ENCODE results near the gene DGUOK. TPM values are rescaled to one million over a fixed set of nuclear protein-coding genes. Genes with fewer than 3 reads are reported as not detected.

Gene DGUOK
- total and polyA plus RNA-seq, 10 of the 15 experiments (the other 5 are each of a cell fraction or from before 2014, with no cell fraction given), result 64.4 to 234 (median 91.4) TPM

DNA sequence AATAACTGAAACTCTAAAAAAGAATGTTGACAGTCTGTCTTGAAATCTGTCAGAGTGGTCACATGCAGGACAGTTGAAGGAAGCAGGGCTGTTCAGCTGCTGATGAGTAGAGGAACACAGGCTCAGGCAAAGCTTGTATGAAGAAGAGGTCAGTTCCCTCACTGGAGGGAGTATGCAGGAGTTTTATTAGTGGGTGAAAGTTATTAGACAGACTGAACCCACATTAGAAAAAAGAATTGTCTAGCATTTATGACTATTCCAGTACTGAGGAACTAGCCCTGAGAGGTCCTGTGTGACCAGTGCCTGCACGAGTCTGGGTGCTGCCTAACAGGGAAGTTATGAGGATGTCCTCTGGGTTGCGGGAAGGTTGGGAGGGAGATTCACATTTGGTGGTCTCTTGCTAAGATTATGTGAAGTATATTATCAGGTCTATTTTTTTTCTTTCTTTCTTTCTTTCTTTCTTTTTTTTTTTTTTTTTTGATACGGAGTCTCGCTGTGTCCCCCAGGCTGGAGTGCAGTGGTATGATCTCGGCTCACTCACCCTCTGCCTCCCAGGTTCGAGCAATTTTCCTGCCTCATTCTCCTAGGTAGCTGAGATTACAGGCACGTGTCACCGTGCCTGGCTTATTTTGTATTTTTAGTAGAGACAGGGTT lies 67.6 kb downstream of the DGUOK start (continued):
- no peak for TF ChIP-seq KAT2A (conservative IDR thresholded peaks at IDR 0.05; ENCODE audit: control insufficient read depth, low read depth, low read length)
- TF ChIP-seq ZBED1 (IDR thresholded peaks at IDR 0.05; ENCODE audit: borderline replicate concordance), result no peak
- TF ChIP-seq, protein P1, sequence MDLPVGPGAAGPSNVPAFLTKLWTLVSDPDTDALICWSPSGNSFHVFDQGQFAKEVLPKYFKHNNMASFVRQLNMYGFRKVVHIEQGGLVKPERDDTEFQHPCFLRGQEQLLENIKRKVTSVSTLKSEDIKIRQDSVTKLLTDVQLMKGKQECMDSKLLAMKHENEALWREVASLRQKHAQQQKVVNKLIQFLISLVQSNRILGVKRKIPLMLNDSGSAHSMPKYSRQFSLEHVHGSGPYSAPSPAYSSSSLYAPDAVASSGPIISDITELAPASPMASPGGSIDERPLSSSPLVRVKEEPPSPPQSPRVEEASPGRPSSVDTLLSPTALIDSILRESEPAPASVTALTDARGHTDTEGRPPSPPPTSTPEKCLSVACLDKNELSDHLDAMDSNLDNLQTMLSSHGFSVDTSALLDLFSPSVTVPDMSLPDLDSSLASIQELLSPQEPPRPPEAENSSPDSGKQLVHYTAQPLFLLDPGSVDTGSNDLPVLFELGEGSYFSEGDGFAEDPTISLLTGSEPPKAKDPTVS (IDR thresholded peaks at IDR 0.05; ENCODE audit: low read depth, low read length), result no peak
- no peak for TF ChIP-seq ETV6 (conservative IDR thresholded peaks at IDR 0.05 in 1 of 2, IDR thresholded peaks at IDR 0.05 in 1 of 2; ENCODE audit: borderline replicate concordance in 1 of 2, low read depth in 1 of 2)
- no peak for TF ChIP-seq WRNIP1 (IDR thresholded peaks at IDR 0.05; ENCODE audit: borderline replicate concordance, low read depth, low read length)
- TF ChIP-seq EED (IDR thresholded peaks at IDR 0.05; ENCODE audit: low read depth), result no peak

DNA sequence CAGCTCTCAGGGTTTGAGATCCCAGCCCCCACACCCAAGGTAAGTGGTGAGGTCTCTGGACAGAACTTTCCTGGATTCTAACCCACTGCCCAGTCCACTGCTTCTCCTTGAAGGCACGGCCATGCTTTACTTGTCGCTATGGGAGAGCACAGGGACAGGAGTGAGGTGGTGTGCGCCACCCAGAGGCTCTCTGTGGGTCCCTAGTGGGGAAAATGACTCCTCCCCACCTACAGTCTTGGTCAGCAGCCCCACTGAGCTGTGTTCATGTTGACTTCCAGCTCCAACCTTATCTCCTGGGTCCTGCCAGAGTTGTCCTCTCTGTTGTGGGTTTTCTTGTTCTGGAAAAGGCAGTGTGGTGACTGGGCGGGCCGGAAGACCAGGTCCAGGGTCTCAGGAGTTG lies 69.1 kb downstream of the DGUOK start:
- ChIA-PET POLR2A (interaction anchor here (0.5 to 2.5 kb wide), 2 partner anchors 8 to 29 kb away, joined by 3 to 7 read pairs; no protein-coding TSS in a partner anchor), RAD21 (ENCODE audit: unreplicated experiment) (interaction anchor here (0.8 to 5.3 kb wide), 15 partner anchors 8 to 395 kb away, joined by 3 to 40 read pairs (median 6); partner anchors contain the start of gene STAMBP), CTCF (interaction anchor here (0.6 to 4.3 kb wide), 36 partner anchors 8 to 402 kb away, joined by 3 to 40 read pairs (median 4); partner anchors contain the start of genes DGUOK and STAMBP), SMC1A (ENCODE audit: uncharacterized antibody, unreplicated experiment) (interaction anchor here (0.6 to 3.7 kb wide), 22 partner anchors 8 to 172 kb away, joined by 3 to 45 read pairs (median 4); partner anchors contain the start of genes BOLA3 and STAMBP)
- no peak for FAIRE-seq
- no peaks in the 10 kb centered on the region for H3K27me3 ChIP-seq (replicated peaks in 1 of 2; ENCODE audit: control insufficient read depth in 2 of 2, insufficient read depth in 2 of 2, low read length in 1 of 2)
- WGBS (ENCODE audit: insufficient coverage, insufficient replicate concordance, low lambda C conversion rate, missing lambda C conversion rate), result 85% methylated on average over 5 of the region's 5 CpGs
- H4K20me1 ChIP-seq (ENCODE audit: control insufficient read depth, insufficient read depth), result peaks cover 29% of the 10 kb centered on the region
- peaks cover 96% of the 10 kb centered on the region for H3K79me2 ChIP-seq (ENCODE audit: control insufficient read depth, insufficient read depth, low read length)
- peaks cover 33% of the 10 kb centered on the region for H3K4me1 ChIP-seq (ENCODE audit: control insufficient read depth, insufficient read depth, low read length)
- in situ Hi-C loops (cut with MboI), result no loop called here
- ATAC-seq, result peak; percentile 76
- intact Hi-C loops (cut with micrococcal nuclease; ENCODE audit: unreplicated experiment), result no loop called here
- H2AFZ ChIP-seq (ENCODE audit: control insufficient read depth, low read depth, low read length), result no peak overlapping the region
- H3K9ac ChIP-seq (ENCODE audit: control insufficient read depth, insufficient read depth, low read length), result no peak overlapping the region
- H3K27ac ChIP-seq (ENCODE audit: control insufficient read depth, insufficient read depth), result no peak overlapping the region
- peaks cover 13 to 28% of the 10 kb centered on the region in 2 experiments for H3K36me3 ChIP-seq (ENCODE audit: control insufficient read depth in 2 of 2, insufficient read depth in 2 of 2, low read length in 1 of 2)
- TF ChIP-seq MXI1 (IDR thresholded peaks at IDR 0.05; ENCODE audit: low read depth, low read length), result peak; percentile 45; the same call in 1 of the 2 replicates
- TF ChIP-seq BRCA1 (IDR thresholded peaks at IDR 0.05; ENCODE audit: low read depth, low read length), result no peak
- TF ChIP-seq SMC3 (IDR thresholded peaks at IDR 0.05; ENCODE audit: borderline replicate concordance, low read length), result peak; percentile 41; the same call in 1 of the 2 replicates
- TF ChIP-seq FOXK2 (IDR thresholded peaks at IDR 0.05), result no peak
- TF ChIP-seq, protein P2, sequence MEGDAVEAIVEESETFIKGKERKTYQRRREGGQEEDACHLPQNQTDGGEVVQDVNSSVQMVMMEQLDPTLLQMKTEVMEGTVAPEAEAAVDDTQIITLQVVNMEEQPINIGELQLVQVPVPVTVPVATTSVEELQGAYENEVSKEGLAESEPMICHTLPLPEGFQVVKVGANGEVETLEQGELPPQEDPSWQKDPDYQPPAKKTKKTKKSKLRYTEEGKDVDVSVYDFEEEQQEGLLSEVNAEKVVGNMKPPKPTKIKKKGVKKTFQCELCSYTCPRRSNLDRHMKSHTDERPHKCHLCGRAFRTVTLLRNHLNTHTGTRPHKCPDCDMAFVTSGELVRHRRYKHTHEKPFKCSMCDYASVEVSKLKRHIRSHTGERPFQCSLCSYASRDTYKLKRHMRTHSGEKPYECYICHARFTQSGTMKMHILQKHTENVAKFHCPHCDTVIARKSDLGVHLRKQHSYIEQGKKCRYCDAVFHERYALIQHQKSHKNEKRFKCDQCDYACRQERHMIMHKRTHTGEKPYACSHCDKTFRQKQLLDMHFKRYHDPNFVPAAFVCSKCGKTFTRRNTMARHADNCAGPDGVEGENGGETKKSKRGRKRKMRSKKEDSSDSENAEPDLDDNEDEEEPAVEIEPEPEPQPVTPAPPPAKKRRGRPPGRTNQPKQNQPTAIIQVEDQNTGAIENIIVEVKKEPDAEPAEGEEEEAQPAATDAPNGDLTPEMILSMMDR (IDR thresholded peaks at IDR 0.05 in 2 of 3, conservative IDR thresholded peaks at IDR 0.05 in 1 of 3; ENCODE audit: control insufficient read depth in 2 of 3, extremely low read depth in 1 of 3, insufficient read depth in 1 of 3, low read depth in 3 of 3, low read length in 3 of 3), result peak; percentile 24 to 55 (median 47); a peak in 4 of 6 replicates
- no peak for TF ChIP-seq RFX5 (IDR thresholded peaks at IDR 0.05; ENCODE audit: low read depth, low read length)
- no peak for TF ChIP-seq DPF2 (IDR thresholded peaks at IDR 0.05)
- 0 out of 2 replicates have a peak, but pooled peaks have one; percentile 26 for TF ChIP-seq SMARCA5 (IDR thresholded peaks at IDR 0.05)
- peak; percentile 31; the same call in 1 of the 2 replicates for TF ChIP-seq RAD21 (IDR thresholded peaks at IDR 0.05; ENCODE audit: insufficient read depth, low read depth, low read length)
- H3K4me2 ChIP-seq (ENCODE audit: control insufficient read depth, insufficient read depth), result peak overlapping the region; percentile 48
- no TSS peak for BruUV-seq (replicated peaks)
- peaks cover 7% of the 10 kb centered on the region; the same call in 2 of the 3 replicates for H3K9me3 ChIP-seq (replicated peaks; ENCODE audit: control insufficient read depth, insufficient read depth, low read length)
- no peak for DNase-seq (ENCODE audit: low read depth, low spot score)
- H3K4me3 ChIP-seq, result no peak overlapping the region

Data from GM12878 (cell line).